Measurements from ENCODE around the gene ZBTB34.

ZBTB34 gene

DNA sequence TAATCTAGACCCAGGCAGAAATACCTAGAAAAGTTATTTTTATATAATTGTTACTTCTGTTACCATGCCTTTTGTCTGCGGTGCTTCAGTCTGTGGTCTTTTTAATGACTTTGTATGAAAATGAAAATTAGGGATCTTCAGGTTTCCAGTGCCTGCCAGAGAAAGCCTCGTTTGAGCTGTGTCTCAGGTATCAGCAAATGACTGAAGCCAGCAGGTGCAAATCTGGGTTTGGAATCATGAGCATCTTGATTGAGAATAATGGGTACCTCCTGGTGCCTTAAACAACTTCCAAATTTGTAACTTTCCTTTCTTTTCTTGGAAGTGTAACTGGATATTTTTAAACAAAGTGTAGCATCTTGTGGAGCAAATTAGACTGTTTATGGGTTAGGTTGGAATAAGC lies 4.3 kb downstream of the ZBTB34 start:
- Histone ChIP-seq H3K4me3 (ENCODE audit: low read depth, low read length) (no peak overlapping the region), H3K27ac (ENCODE audit: extremely low read depth, low read depth, low read length) (no peak overlapping the region), H3K4me1 (ENCODE audit: control insufficient read depth, insufficient read depth, low read length) (peaks cover 3% of the 10 kb centered on the region; the same call in 1 of the 2 replicates), H3K36me3 (ENCODE audit: control insufficient read depth in 2 of 2, insufficient read depth in 1 of 2, low read length in 2 of 2) (peaks cover 0 to 42% of the 10 kb centered on the region in 2 experiments; a peak in 1 of 3 replicates), H3K9me3 (ENCODE audit: control insufficient read depth, insufficient read depth, low read depth, low read length) (no peaks in the 10 kb centered on the region)
- TF ChIP-seq, protein P1, sequence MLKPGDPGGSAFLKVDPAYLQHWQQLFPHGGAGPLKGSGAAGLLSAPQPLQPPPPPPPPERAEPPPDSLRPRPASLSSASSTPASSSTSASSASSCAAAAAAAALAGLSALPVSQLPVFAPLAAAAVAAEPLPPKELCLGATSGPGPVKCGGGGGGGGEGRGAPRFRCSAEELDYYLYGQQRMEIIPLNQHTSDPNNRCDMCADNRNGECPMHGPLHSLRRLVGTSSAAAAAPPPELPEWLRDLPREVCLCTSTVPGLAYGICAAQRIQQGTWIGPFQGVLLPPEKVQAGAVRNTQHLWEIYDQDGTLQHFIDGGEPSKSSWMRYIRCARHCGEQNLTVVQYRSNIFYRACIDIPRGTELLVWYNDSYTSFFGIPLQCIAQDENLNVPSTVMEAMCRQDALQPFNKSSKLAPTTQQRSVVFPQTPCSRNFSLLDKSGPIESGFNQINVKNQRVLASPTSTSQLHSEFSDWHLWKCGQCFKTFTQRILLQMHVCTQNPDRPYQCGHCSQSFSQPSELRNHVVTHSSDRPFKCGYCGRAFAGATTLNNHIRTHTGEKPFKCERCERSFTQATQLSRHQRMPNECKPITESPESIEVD (tag by site-specific recombination; IDR thresholded peaks at IDR 0.05): 0 out of 2 replicates have a peak, but pooled peaks have one; percentile 1
- TF ChIP-seq SP7 (tag by site-specific recombination; IDR thresholded peaks at IDR 0.05): no peak
- POLR2A ChIA-PET: interaction anchor here (1.8 kb wide), 1 partner anchor 50 kb away, joined by 5 read pairs; the partner anchor contains the start of gene RALGPS1
- CTCF ChIA-PET: interaction anchor here (1.1 to 1.6 kb wide), 3 partner anchors 14 to 76 kb away, joined by 3 read pairs; no protein-coding TSS in a partner anchor

DNA sequence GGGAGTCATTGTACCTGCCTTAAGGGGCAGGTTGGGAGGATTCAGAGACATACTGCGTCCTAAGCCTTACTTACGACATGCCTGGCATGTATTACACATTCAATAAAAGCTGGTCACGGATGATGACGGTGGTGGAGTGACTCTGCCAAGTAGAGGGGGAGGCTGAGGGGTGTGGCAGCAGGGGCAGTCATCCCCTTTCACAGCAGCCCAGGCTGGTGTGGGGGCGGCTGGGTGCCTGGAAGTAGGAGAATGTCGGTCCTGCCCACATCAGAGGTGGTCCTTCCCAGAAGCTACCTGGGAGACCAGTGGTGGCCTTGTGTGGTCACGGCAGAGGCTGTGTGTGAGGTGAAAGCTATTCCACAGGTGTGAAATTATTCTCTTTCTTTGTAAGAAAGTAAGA lies 8.9 kb downstream of the ZBTB34 start:
- CTCF ChIA-PET: interaction anchor here (0.6 to 1.5 kb wide), 3 partner anchors 10 to 66 kb away, joined by 3 to 7 read pairs (median 3); partner anchors contain the start of gene ZBTB34
- H3K4me3 ChIP-seq (ENCODE audit: low read depth, low read length): no peak overlapping the region
- TF ChIP-seq HOXD13 (CRISPR knock-in tag; IDR thresholded peaks at IDR 0.05; ENCODE audit: borderline replicate concordance): no peak
- 0 out of 2 replicates have a peak, but pooled peaks have one; percentile 31 for TF ChIP-seq OSR2 (tag by site-specific recombination; IDR thresholded peaks at IDR 0.05)
- TF ChIP-seq TRIM28 (IDR thresholded peaks at IDR 0.05; ENCODE audit: borderline replicate concordance, low read length): no peak
- TF ChIP-seq KLF9 (tag by site-specific recombination; IDR thresholded peaks at IDR 0.05; ENCODE audit: low read depth): 0 out of 2 replicates have a peak, but pooled peaks have one; percentile 23
- TF ChIP-seq ZEB2 (tag by site-specific recombination; IDR thresholded peaks at IDR 0.05): no peak
- peak; percentile 50 for TF ChIP-seq GLIS1 (tag by site-specific recombination; IDR thresholded peaks at IDR 0.05)
- no peak for TF ChIP-seq ZNF394 (tag by site-specific recombination; IDR thresholded peaks at IDR 0.05; ENCODE audit: borderline replicate concordance)
- peak; percentile 64 for TF ChIP-seq ZFHX2 (tag by site-specific recombination; conservative IDR thresholded peaks at IDR 0.05)
- TF ChIP-seq ZNF169 (tag by site-specific recombination; IDR thresholded peaks at IDR 0.05): no peak
- no peak for TF ChIP-seq ZNF174 (tag by site-specific recombination; IDR thresholded peaks at IDR 0.05)
- TF ChIP-seq ZNF202 (tag by site-specific recombination; IDR thresholded peaks at IDR 0.05; ENCODE audit: borderline replicate concordance): no peak
- no peak for TF ChIP-seq ZNF366 (tag by site-specific recombination; conservative IDR thresholded peaks at IDR 0.05)
- TF ChIP-seq ZNF747 (tag by site-specific recombination; IDR thresholded peaks at IDR 0.05): no peak
- peak; percentile 40 for TF ChIP-seq PRDM1 (tag by site-specific recombination; IDR thresholded peaks at IDR 0.05)
- no peak for TF ChIP-seq ZSCAN16 (tag by site-specific recombination; IDR thresholded peaks at IDR 0.05)
- no peak for TF ChIP-seq ZNF140 (tag by site-specific recombination; IDR thresholded peaks at IDR 0.05)
- no peak for TF ChIP-seq ZNF768 (tag by site-specific recombination; IDR thresholded peaks at IDR 0.05)
- peak; percentile 53 for TF ChIP-seq EGR2 (tag by site-specific recombination; IDR thresholded peaks at IDR 0.05; ENCODE audit: low read depth)
- no peaks in the 10 kb centered on the region for H3K4me1 ChIP-seq (ENCODE audit: control insufficient read depth, insufficient read depth, low read length)
- POLR2A ChIA-PET: interaction anchor here (0.6 to 1.0 kb wide), 2 partner anchors 9 to 65 kb away, joined by 3 to 4 read pairs; no protein-coding TSS in a partner anchor
- H3K36me3 ChIP-seq (ENCODE audit: control insufficient read depth in 2 of 2, insufficient read depth in 1 of 2, low read length in 2 of 2): peaks cover 0 to 30% of the 10 kb centered on the region in 2 experiments; a peak in 2 of 3 replicates
- no peaks in the 10 kb centered on the region for H3K9me3 ChIP-seq (ENCODE audit: control insufficient read depth, insufficient read depth, low read depth, low read length)
- H3K27ac ChIP-seq (ENCODE audit: extremely low read depth, low read depth, low read length): no peak overlapping the region

DNA sequence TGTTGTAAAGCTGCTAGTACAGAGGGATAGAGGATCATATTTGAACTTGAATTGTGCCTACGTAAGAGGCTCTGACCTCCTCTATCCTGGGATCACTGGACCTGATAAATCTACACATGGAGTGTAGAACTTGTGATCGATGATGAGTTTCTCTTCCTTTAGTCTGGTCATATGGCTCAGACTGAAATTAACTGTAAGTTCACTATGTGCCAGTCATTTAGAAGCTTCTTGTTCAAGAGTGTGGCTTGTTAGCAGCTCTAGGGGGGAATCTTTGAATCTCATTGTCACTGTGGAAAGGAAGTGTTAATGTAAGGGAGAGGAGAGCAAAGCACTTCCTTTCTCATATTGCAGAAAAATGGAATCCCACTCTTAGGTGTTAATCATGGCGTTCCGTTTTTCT lies 12.1 kb downstream of the ZBTB34 start:
- H3K27ac ChIP-seq (ENCODE audit: extremely low read depth, low read depth, low read length): no peak overlapping the region
- peaks cover 0 to 9% of the 10 kb centered on the region in 2 experiments; a peak in 2 of 3 replicates for H3K36me3 ChIP-seq (ENCODE audit: control insufficient read depth in 2 of 2, insufficient read depth in 1 of 2, low read length in 2 of 2)
- POLR2A ChIA-PET: interaction anchor here (1.4 to 2.0 kb wide), 2 partner anchors 14 to 68 kb away, joined by 4 to 7 read pairs; partner anchors contain the start of gene ZBTB43
- no peaks in the 10 kb centered on the region for H3K9me3 ChIP-seq (ENCODE audit: control insufficient read depth, insufficient read depth, low read depth, low read length)
- H3K4me3 ChIP-seq (ENCODE audit: low read depth, low read length): no peak overlapping the region
- CTCF ChIA-PET: interaction anchor here (1.2 to 1.9 kb wide), 2 partner anchors 9 to 12 kb away, joined by 3 to 8 read pairs; partner anchors contain the start of gene ZBTB34
- 0 out of 2 replicates have a peak, but pooled peaks have one; percentile 41 for TF ChIP-seq PRDM1 (tag by site-specific recombination; IDR thresholded peaks at IDR 0.05)
- TF ChIP-seq KLF16 (tag by site-specific recombination; IDR thresholded peaks at IDR 0.05): no peak
- TF ChIP-seq ZBTB17 (tag by site-specific recombination; IDR thresholded peaks at IDR 0.05): 0 out of 2 replicates have a peak, but pooled peaks have one; percentile 13
- peaks cover 9% of the 10 kb centered on the region for H3K4me1 ChIP-seq (ENCODE audit: control insufficient read depth, insufficient read depth, low read length)

All from HEK293 (cell line).